Measurements from ENCODE around the gene OR5B3.

Gene OR5B3

GRCh38 chr11:58442136-58442535, 35.5 kb upstream of the OR5B3 start, which contains the start of gene OR5B12:
OR5B12 (minus strand) TSS chr11:58442236; CDS start chr11:58440151, 2,085 bp downstream.
- no peak within 1 kb of the TSS for H2BK120ac ChIP-seq (ENCODE audit: low read depth, low read length)
- no peak within 1 kb of the TSS for H4K8ac ChIP-seq (ENCODE audit: low read length)
- no peak within 1 kb of the TSS for H3K4me2 ChIP-seq (ENCODE audit: low read length, poor library complexity, severe bottlenecking)
- H3K4ac ChIP-seq (ENCODE audit: low read depth in 1 of 2, low read length in 2 of 2), result no peak within 1 kb of the TSS
- no peak within 1 kb of the TSS for H3K4me3 ChIP-seq (ENCODE audit: insufficient read depth in 1 of 2, low read depth in 1 of 2, low read length in 2 of 2)
- no peak within 1 kb of the TSS for H2AK5ac ChIP-seq (ENCODE audit: low read length, severe bottlenecking)
- no peak within 1 kb of the TSS for H2BK15ac ChIP-seq (ENCODE audit: low read depth, poor library complexity, severe bottlenecking)
- 78% methylated on average over 1 of the region's 1 CpG for WGBS
- H3K27me3 ChIP-seq (ENCODE audit: control insufficient read depth in 1 of 2, insufficient read depth in 1 of 2, low read length in 2 of 2), result no peaks in the 10 kb centered on the region
- H3K14ac ChIP-seq (ENCODE audit: low read length in 2 of 2), result no peak within 1 kb of the TSS
- H3K9ac ChIP-seq (ENCODE audit: low read length), result no peak within 1 kb of the TSS
- H3K4me1 ChIP-seq (ENCODE audit: control insufficient read depth, insufficient read depth, low read depth, low read length), result no peaks in the 10 kb centered on the region
- no peaks in the 10 kb centered on the region for H3K79me1 ChIP-seq (replicated peaks; ENCODE audit: low read length, poor library complexity, severe bottlenecking)
- H3K27ac ChIP-seq (ENCODE audit: low read length, poor library complexity, severe bottlenecking), result no peak within 1 kb of the TSS
- H3K36me3 ChIP-seq (ENCODE audit: control insufficient read depth in 1 of 2, insufficient read depth in 2 of 2, low read depth in 1 of 2, low read length in 2 of 2), result no peaks in the 10 kb centered on the region
- peaks cover 41% of the 10 kb centered on the region for H3K9me3 ChIP-seq (ENCODE audit: control insufficient read depth, low read length)
- no peak within 1 kb of the TSS for H4K91ac ChIP-seq (ENCODE audit: low read length)
- H3K18ac ChIP-seq (ENCODE audit: low read depth in 1 of 2, low read length in 2 of 2), result no peak within 1 kb of the TSS
- H3K23ac ChIP-seq (ENCODE audit: low read length in 2 of 2), result no peak within 1 kb of the TSS
- H2BK12ac ChIP-seq (ENCODE audit: low read length in 2 of 2), result no peak within 1 kb of the TSS
- H2AFZ ChIP-seq (ENCODE audit: low read depth, low read length), result no peak within 1 kb of the TSS
- H2BK5ac ChIP-seq (ENCODE audit: low read depth, low read length, poor library complexity, severe bottlenecking), result no peak within 1 kb of the TSS
- no peak for DNase-seq

GRCh38 chr11:58438486-58438885, 31.8 kb upstream of the OR5B3 start:
- no peak overlapping the region for H3K4me3 ChIP-seq (ENCODE audit: insufficient read depth in 1 of 2, low read depth in 1 of 2, low read length in 2 of 2)
- no peak overlapping the region for H3K23ac ChIP-seq (ENCODE audit: low read length in 2 of 2)
- H4K91ac ChIP-seq (ENCODE audit: low read length), result no peak overlapping the region
- no peak overlapping the region for H2BK15ac ChIP-seq (ENCODE audit: low read depth, poor library complexity, severe bottlenecking)
- H3K27me3 ChIP-seq (ENCODE audit: control insufficient read depth in 1 of 2, insufficient read depth in 1 of 2, low read length in 2 of 2), result no peaks in the 10 kb centered on the region
- H2AK5ac ChIP-seq (ENCODE audit: low read length, severe bottlenecking), result no peak overlapping the region
- H3K4ac ChIP-seq (ENCODE audit: low read depth in 1 of 2, low read length in 2 of 2), result no peak overlapping the region
- no peak overlapping the region for H2BK5ac ChIP-seq (ENCODE audit: low read depth, low read length, poor library complexity, severe bottlenecking)
- no peak overlapping the region for H2AFZ ChIP-seq (ENCODE audit: low read depth, low read length)
- H3K4me2 ChIP-seq (ENCODE audit: low read length, poor library complexity, severe bottlenecking), result no peak overlapping the region
- peaks cover 42% of the 10 kb centered on the region for H3K9me3 ChIP-seq (ENCODE audit: control insufficient read depth, low read length)
- no peak overlapping the region for H2BK12ac ChIP-seq (ENCODE audit: low read length in 2 of 2)
- no peak overlapping the region for H3K27ac ChIP-seq (ENCODE audit: low read length, poor library complexity, severe bottlenecking)
- H2BK120ac ChIP-seq (ENCODE audit: low read depth, low read length), result no peak overlapping the region
- H3K14ac ChIP-seq (ENCODE audit: low read length in 2 of 2), result no peak overlapping the region
- H3K18ac ChIP-seq (ENCODE audit: low read depth in 1 of 2, low read length in 2 of 2), result no peak overlapping the region
- no peak for DNase-seq
- WGBS, result 31% methylated on average over 4 of the region's 4 CpGs
- H4K8ac ChIP-seq (ENCODE audit: low read length), result no peak overlapping the region
- H3K4me1 ChIP-seq (ENCODE audit: control insufficient read depth, insufficient read depth, low read depth, low read length), result no peaks in the 10 kb centered on the region
- H3K9ac ChIP-seq (ENCODE audit: low read length), result no peak overlapping the region
- H3K79me1 ChIP-seq (replicated peaks; ENCODE audit: low read length, poor library complexity, severe bottlenecking), result no peaks in the 10 kb centered on the region
- H3K36me3 ChIP-seq (ENCODE audit: control insufficient read depth in 1 of 2, insufficient read depth in 2 of 2, low read depth in 1 of 2, low read length in 2 of 2), result no peaks in the 10 kb centered on the region

- no peak overlapping the region for H3K23ac ChIP-seq (ENCODE audit: low read length in 2 of 2)
Observed at GRCh38 chr11:58434217-58434616, 27.5 kb upstream of the OR5B3 start.

GRCh38 chr11:58433638-58434203, 27.0 kb upstream of the OR5B3 start:
- no peak overlapping the region for H3K27ac ChIP-seq (ENCODE audit: low read length, poor library complexity, severe bottlenecking)
- H3K14ac ChIP-seq (ENCODE audit: low read length in 2 of 2), result no peak overlapping the region
- no peaks in the 10 kb centered on the region for H3K79me1 ChIP-seq (replicated peaks; ENCODE audit: low read length, poor library complexity, severe bottlenecking)
- peaks cover 24% of the 10 kb centered on the region for H3K9me3 ChIP-seq (ENCODE audit: control insufficient read depth, low read length)
- no CpG with 5 or more reads among the region's 3 CpGs for WGBS
- no peaks in the 10 kb centered on the region for H3K27me3 ChIP-seq (ENCODE audit: control insufficient read depth in 1 of 2, insufficient read depth in 1 of 2, low read length in 2 of 2)
- DNase-seq, result no peak
- no peaks in the 10 kb centered on the region for H3K36me3 ChIP-seq (ENCODE audit: control insufficient read depth in 1 of 2, insufficient read depth in 2 of 2, low read depth in 1 of 2, low read length in 2 of 2)
- H2BK15ac ChIP-seq (ENCODE audit: low read depth, poor library complexity, severe bottlenecking), result no peak overlapping the region
- H3K4ac ChIP-seq (ENCODE audit: low read depth in 1 of 2, low read length in 2 of 2), result no peak overlapping the region
- no peak overlapping the region for H4K8ac ChIP-seq (ENCODE audit: low read length)
- H3K9ac ChIP-seq (ENCODE audit: low read length), result no peak overlapping the region
- H2AK5ac ChIP-seq (ENCODE audit: low read length, severe bottlenecking), result no peak overlapping the region
- no peak overlapping the region for H2BK12ac ChIP-seq (ENCODE audit: low read length in 2 of 2)
- H3K18ac ChIP-seq (ENCODE audit: low read depth in 1 of 2, low read length in 2 of 2), result no peak overlapping the region
- no peak overlapping the region for H3K4me2 ChIP-seq (ENCODE audit: low read length, poor library complexity, severe bottlenecking)
- H2BK5ac ChIP-seq (ENCODE audit: low read depth, low read length, poor library complexity, severe bottlenecking), result no peak overlapping the region
- H2BK120ac ChIP-seq (ENCODE audit: low read depth, low read length), result no peak overlapping the region
- no peak overlapping the region for H2AFZ ChIP-seq (ENCODE audit: low read depth, low read length)
- H3K4me1 ChIP-seq (ENCODE audit: control insufficient read depth, insufficient read depth, low read depth, low read length), result no peaks in the 10 kb centered on the region
- no peak overlapping the region for H4K91ac ChIP-seq (ENCODE audit: low read length)
- no peak overlapping the region for H3K4me3 ChIP-seq (ENCODE audit: insufficient read depth in 1 of 2, low read depth in 1 of 2, low read length in 2 of 2)
- no peak overlapping the region for H3K23ac ChIP-seq (ENCODE audit: low read length in 2 of 2)

More at GRCh38 chr11:58434217-58434616, 27.5 kb upstream of the OR5B3 start:
- Histone ChIP-seq H3K27me3 (ENCODE audit: control insufficient read depth in 1 of 2, insufficient read depth in 1 of 2, low read length in 2 of 2) (no peaks in the 10 kb centered on the region), H4K8ac (ENCODE audit: low read length) (no peak overlapping the region), H3K9me3 (ENCODE audit: control insufficient read depth, low read length) (peaks cover 26% of the 10 kb centered on the region), H3K4me3 (ENCODE audit: insufficient read depth in 1 of 2, low read depth in 1 of 2, low read length in 2 of 2) (no peak overlapping the region), H3K14ac (ENCODE audit: low read length in 2 of 2) (no peak overlapping the region), H3K18ac (ENCODE audit: low read depth in 1 of 2, low read length in 2 of 2) (no peak overlapping the region), H2AK5ac (ENCODE audit: low read length, severe bottlenecking) (no peak overlapping the region), H3K79me1 (replicated peaks; ENCODE audit: low read length, poor library complexity, severe bottlenecking) (no peaks in the 10 kb centered on the region), H3K4ac (ENCODE audit: low read depth in 1 of 2, low read length in 2 of 2) (no peak overlapping the region), H2BK15ac (ENCODE audit: low read depth, poor library complexity, severe bottlenecking) (no peak overlapping the region), H3K4me2 (ENCODE audit: low read length, poor library complexity, severe bottlenecking) (no peak overlapping the region), H3K27ac (ENCODE audit: low read length, poor library complexity, severe bottlenecking) (no peak overlapping the region), H2BK5ac (ENCODE audit: low read depth, low read length, poor library complexity, severe bottlenecking) (no peak overlapping the region), H3K36me3 (ENCODE audit: control insufficient read depth in 1 of 2, insufficient read depth in 2 of 2, low read depth in 1 of 2, low read length in 2 of 2) (no peaks in the 10 kb centered on the region), H2BK12ac (ENCODE audit: low read length in 2 of 2) (no peak overlapping the region), H3K9ac (ENCODE audit: low read length) (no peak overlapping the region), H2BK120ac (ENCODE audit: low read depth, low read length) (no peak overlapping the region), H4K91ac (ENCODE audit: low read length) (no peak overlapping the region), H2AFZ (ENCODE audit: low read depth, low read length) (no peak overlapping the region), H3K4me1 (ENCODE audit: control insufficient read depth, insufficient read depth, low read depth, low read length) (no peaks in the 10 kb centered on the region)
- WGBS, result 89% methylated on average over 2 of the region's 3 CpGs
- no peak for DNase-seq
